ENCODE measurements around the gene ANO10. TPM values are rescaled to one million over a fixed set of nuclear protein-coding genes. Genes with fewer than 3 reads are reported as not detected.

ANO10 gene
- polyA plus RNA-seq, 1 donor from 2014 or later: 11.1 TPM

DNA sequence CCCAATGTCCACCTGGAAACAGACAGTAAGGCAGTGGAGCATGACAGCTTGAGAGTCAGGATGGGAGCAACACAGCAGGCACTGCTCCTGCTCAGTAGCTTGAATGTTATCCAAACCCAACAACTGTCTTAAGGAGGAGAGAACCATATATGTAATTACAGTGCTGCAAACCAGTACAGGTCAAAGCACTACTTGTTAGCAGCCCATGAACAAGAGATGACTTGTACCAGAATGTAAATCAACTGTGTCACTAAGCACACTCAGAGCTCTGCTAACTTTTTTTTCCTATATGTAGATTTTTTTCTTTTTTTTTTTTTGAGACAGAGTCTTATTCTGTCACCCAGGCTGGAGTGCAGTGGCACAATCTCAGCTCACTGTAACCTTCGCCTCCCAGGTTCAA, 87.1 kb downstream of the ANO10 start:
- no peak overlapping the region for H3K27ac ChIP-seq (ENCODE audit: low read length)

DNA sequence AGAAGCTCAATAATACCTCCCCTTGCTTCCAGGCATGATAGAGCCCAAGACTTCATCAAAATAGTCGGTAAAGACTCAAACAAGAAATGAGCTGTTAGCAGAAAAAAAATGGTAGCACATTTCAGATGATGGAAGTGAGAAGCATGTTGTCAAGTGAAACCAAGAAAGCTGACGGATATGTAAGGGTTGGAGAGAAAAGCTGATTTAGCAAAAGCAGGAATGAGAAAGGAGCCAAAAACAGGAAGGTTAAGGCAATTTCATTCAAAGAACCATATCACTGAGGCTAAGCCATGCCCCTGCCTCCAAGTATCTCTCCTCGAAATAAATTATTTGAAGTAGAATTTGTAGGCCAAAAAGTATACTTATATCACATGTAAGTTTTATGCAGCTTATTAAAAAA, 88.8 kb downstream of the ANO10 start:
- Histone ChIP-seq H3F3A (ENCODE audit: insufficient read depth, low read length, poor library complexity, severe bottlenecking) (no peaks in the 10 kb centered on the region), H2AFZ (ENCODE audit: low read depth, low read length) (no peak overlapping the region), H3K27ac (ENCODE audit: low read length) (no peak overlapping the region), H4K20me1 (ENCODE audit: insufficient read depth) (no peaks in the 10 kb centered on the region), H3K27me3 (ENCODE audit: insufficient read depth, low read depth, low read length) (no peaks in the 10 kb centered on the region), H3K79me2 (replicated peaks; ENCODE audit: insufficient read depth, low read length) (no peaks in the 10 kb centered on the region), H3K4me2 (ENCODE audit: low read length) (no peak overlapping the region), H3K36me3 (ENCODE audit: insufficient read depth, low read length) (peaks cover 4% of the 10 kb centered on the region), H3K9me2 (ENCODE audit: insufficient read depth, low read length) (no peaks in the 10 kb centered on the region), H3K4me3 (ENCODE audit: low read length) (no peak overlapping the region), H3K9ac (ENCODE audit: low read length) (no peak overlapping the region), H3K9me3 (ENCODE audit: low read length) (no peaks in the 10 kb centered on the region)
- no peak for TF ChIP-seq POLR2AphosphoS5 (IDR thresholded peaks at IDR 0.05)
- TF ChIP-seq, protein P1, sequence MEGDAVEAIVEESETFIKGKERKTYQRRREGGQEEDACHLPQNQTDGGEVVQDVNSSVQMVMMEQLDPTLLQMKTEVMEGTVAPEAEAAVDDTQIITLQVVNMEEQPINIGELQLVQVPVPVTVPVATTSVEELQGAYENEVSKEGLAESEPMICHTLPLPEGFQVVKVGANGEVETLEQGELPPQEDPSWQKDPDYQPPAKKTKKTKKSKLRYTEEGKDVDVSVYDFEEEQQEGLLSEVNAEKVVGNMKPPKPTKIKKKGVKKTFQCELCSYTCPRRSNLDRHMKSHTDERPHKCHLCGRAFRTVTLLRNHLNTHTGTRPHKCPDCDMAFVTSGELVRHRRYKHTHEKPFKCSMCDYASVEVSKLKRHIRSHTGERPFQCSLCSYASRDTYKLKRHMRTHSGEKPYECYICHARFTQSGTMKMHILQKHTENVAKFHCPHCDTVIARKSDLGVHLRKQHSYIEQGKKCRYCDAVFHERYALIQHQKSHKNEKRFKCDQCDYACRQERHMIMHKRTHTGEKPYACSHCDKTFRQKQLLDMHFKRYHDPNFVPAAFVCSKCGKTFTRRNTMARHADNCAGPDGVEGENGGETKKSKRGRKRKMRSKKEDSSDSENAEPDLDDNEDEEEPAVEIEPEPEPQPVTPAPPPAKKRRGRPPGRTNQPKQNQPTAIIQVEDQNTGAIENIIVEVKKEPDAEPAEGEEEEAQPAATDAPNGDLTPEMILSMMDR (IDR thresholded peaks at IDR 0.05; ENCODE audit: poor library complexity, severe bottlenecking): no peak
- TF ChIP-seq EP300 (conservative IDR thresholded peaks at IDR 0.05; ENCODE audit: poor library complexity, severe bottlenecking): no peak
- no peak for TF ChIP-seq EZH2 (IDR thresholded peaks at IDR 0.05; ENCODE audit: borderline replicate concordance, insufficient read depth, low read length, poor library complexity, severe bottlenecking)
- no peak for TF ChIP-seq MXI1 (conservative IDR thresholded peaks at IDR 0.05; ENCODE audit: poor library complexity, severe bottlenecking)

More for the DNA sequence above, 87.1 kb downstream of the ANO10 start:
- H3K9me2 ChIP-seq (ENCODE audit: insufficient read depth, low read length): no peaks in the 10 kb centered on the region
- H3K9ac ChIP-seq (ENCODE audit: low read length): no peak overlapping the region
- no peaks in the 10 kb centered on the region for H3K27me3 ChIP-seq (ENCODE audit: insufficient read depth, low read depth, low read length)
- no peaks in the 10 kb centered on the region for H3F3A ChIP-seq (ENCODE audit: insufficient read depth, low read length, poor library complexity, severe bottlenecking)
- no peaks in the 10 kb centered on the region for H3K9me3 ChIP-seq (ENCODE audit: low read length)
- H4K20me1 ChIP-seq (ENCODE audit: insufficient read depth): no peaks in the 10 kb centered on the region
- no peak overlapping the region for H3K4me2 ChIP-seq (ENCODE audit: low read length)
- no peak overlapping the region for H2AFZ ChIP-seq (ENCODE audit: low read depth, low read length)
- no peak for TF ChIP-seq RAD21 (conservative IDR thresholded peaks at IDR 0.05)
- no peak for TF ChIP-seq MXI1 (conservative IDR thresholded peaks at IDR 0.05; ENCODE audit: poor library complexity, severe bottlenecking)
- TF ChIP-seq, protein P1 (IDR thresholded peaks at IDR 0.05; ENCODE audit: poor library complexity, severe bottlenecking): no peak
- no peak for TF ChIP-seq TAF1 (IDR thresholded peaks at IDR 0.05; ENCODE audit: low read depth)
- TF ChIP-seq EZH2 (IDR thresholded peaks at IDR 0.05; ENCODE audit: borderline replicate concordance, insufficient read depth, low read length, poor library complexity, severe bottlenecking): no peak
- TF ChIP-seq, protein P2, sequence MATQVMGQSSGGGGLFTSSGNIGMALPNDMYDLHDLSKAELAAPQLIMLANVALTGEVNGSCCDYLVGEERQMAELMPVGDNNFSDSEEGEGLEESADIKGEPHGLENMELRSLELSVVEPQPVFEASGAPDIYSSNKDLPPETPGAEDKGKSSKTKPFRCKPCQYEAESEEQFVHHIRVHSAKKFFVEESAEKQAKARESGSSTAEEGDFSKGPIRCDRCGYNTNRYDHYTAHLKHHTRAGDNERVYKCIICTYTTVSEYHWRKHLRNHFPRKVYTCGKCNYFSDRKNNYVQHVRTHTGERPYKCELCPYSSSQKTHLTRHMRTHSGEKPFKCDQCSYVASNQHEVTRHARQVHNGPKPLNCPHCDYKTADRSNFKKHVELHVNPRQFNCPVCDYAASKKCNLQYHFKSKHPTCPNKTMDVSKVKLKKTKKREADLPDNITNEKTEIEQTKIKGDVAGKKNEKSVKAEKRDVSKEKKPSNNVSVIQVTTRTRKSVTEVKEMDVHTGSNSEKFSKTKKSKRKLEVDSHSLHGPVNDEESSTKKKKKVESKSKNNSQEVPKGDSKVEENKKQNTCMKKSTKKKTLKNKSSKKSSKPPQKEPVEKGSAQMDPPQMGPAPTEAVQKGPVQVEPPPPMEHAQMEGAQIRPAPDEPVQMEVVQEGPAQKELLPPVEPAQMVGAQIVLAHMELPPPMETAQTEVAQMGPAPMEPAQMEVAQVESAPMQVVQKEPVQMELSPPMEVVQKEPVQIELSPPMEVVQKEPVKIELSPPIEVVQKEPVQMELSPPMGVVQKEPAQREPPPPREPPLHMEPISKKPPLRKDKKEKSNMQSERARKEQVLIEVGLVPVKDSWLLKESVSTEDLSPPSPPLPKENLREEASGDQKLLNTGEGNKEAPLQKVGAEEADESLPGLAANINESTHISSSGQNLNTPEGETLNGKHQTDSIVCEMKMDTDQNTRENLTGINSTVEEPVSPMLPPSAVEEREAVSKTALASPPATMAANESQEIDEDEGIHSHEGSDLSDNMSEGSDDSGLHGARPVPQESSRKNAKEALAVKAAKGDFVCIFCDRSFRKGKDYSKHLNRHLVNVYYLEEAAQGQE (IDR thresholded peaks at IDR 0.05; ENCODE audit: borderline replicate concordance): no peak
- TF ChIP-seq EP300 (conservative IDR thresholded peaks at IDR 0.05; ENCODE audit: poor library complexity, severe bottlenecking): no peak
- TF ChIP-seq SMC3 (conservative IDR thresholded peaks at IDR 0.05; ENCODE audit: poor library complexity): no peak
- H3K79me2 ChIP-seq (replicated peaks; ENCODE audit: insufficient read depth, low read length): no peaks in the 10 kb centered on the region
- no peak overlapping the region for H3K4me3 ChIP-seq (ENCODE audit: low read length)
- no peaks in the 10 kb centered on the region for H3K36me3 ChIP-seq (ENCODE audit: insufficient read depth, low read length)

Data from neural cell (in vitro differentiated cells).